GM12892 (cell line): ENCODE results near the gene ATP7B.

Source experiments
- POLR2A ChIP-seq: IDR thresholded peaks from 2 replicates; pipeline ENCODE4 v1.6.1; 2011; ENCODE audit warnings: low read depth, low read length, control low read depth
- POLR2AphosphoS5 ChIP-seq: IDR thresholded peaks from 2 replicates; pipeline ENCODE4 v1.6.1; 2011; ENCODE audit warnings: low read depth, low read length, control low read depth

GRCh38 chr13:51916051-51916818 lies 95.0 kb downstream of the ATP7B start:
- no peak for TF ChIP-seq POLR2A
- TF ChIP-seq POLR2AphosphoS5: no peak
